Eye (tissue), 1 donor: Measurements from ENCODE around the gene SDR9C7.
"Not testable (repeated sequence)": the region's sequence is repeated elsewhere in the genome, so short reads cannot be mapped to it uniquely, and the experiment has no call there.

ENCODE experiments used
- DNase-seq: peaks from one replicate; pipeline ENCODE4 v3.0.0-alpha.2; 2015

SDR9C7 gene

DNA sequence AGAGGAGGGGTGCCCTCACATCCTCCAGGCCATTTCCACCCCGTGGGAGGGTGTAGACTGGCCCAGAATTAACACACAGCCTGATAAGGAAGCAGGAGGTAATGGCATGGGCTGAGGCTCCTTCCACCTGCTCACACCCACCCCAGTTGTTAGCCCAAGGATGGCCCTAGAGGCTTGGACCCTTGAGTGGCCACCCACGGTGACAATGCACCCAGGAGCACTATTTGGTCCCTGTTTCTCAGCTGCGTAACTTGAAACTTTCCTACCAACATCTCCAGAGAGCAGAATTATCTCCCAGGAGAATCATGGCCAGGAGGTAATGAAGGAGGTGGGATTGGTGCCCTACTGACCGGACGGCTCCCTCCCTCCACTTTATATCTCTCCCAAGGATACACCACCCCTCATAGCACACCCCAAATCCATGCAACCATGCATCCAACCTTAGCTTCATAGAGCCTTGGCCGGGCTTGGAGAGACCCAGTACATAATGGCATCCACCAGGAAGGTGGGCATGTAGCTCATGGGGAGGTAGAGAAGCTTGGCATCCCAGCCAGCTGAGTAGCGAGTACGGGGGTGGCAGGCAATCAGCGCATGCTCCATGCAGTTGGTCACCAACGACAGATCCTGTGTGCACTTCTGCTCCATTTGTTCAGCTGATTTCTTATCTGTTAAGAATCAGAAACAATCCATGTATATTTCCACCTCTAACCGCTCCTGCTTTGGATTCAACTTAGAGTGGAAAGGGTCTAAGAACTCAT lies 17.6 kb upstream of the SDR9C7 start:
- DNase-seq: no peak

DNA sequence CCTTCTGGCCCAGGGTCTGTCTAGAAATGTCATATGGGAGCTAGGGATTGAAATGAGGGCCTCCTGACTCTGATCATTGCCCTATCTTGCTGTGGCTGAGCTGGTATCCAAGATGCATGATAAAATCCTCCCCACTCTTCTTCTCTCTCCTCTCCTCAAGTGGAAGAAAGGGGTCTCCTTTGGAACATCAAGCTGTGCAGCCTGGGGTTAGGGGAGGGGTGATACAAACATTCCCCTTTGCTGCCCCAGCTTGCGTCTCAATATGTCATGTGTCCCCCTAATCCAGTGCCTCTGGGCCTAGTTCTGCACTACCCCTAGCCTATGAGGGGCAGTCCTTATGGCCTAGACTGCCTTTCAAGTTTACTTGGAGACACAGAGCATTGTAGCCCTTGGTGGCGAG lies 14.7 kb upstream of the SDR9C7 start:
- DNase-seq: no peak

DNA sequence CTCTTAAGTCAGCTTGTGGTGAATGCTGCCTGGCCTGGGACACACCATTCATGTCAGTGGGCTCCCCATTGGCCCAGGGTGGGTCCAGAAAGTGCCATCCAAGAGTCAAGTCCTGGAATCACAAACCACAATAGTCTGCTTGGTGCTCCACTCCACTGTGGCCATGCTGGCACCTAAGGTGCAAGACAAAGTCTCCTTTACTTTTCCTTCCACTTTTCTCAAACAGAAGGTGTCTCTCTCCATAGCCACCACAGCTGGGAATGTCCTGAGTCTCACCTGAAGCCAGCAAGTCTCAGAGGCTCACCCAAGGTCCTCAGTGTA lies 14.2 kb upstream of the SDR9C7 start:
- DNase-seq: no peak

DNA sequence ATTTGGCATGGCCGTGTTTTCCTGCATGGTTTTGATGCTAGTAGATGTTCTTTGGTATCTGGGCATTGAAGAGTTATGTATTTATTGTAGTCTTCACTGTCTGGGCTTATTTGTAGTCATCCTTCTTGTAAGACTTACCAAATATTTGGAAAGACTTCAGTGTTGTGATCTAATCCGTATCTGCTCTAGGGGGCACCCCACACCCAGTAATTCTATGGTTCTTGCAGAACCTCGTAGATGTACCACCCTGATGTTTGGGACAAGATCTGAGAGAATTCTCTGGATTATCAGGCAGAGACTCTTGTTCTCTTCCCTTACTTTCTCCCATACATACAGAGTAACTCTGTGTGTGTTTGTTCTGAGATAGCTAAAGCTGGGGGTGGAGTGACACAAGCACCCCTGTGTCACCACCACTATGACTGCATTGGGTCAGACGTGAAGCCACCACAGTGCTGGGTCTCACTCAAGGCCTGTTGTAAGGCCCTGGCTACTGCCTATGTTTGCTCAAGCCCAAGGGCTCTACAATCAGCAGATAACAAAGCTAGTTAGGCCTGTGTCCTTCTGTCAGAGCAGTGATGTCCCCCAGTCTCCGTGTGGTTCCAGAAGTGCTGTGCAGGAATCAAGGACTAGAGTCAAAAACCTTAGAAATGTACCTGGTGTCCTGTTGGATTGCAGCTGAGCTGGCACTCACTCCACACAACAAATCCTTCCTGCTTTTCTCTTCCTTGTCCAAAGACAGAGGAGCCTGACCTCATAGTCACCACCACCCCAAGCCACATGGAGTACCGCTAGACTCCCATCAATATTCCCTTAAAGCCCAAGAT lies 13.6 kb upstream of the SDR9C7 start:
- DNase-seq: no peak

DNA sequence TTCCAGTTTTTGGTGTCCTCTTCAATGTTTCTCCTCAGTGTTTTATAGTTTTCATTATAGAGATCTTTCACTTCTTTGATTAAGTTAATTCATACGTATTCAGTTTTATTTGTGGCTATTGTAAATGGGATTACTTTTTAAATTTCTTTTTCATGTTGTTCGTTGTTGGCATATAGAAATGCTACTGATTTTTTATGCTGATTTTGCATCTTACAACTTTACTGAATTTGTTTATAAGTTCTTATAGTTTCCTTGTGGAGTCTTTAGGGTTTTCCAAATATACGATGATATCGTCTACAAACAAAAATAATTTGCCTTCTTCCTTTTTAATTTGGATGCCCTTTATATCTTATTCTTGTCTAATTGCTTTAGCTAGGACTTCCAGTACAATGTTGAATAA lies 9.7 kb upstream of the SDR9C7 start:
- DNase-seq: no peak

DNA sequence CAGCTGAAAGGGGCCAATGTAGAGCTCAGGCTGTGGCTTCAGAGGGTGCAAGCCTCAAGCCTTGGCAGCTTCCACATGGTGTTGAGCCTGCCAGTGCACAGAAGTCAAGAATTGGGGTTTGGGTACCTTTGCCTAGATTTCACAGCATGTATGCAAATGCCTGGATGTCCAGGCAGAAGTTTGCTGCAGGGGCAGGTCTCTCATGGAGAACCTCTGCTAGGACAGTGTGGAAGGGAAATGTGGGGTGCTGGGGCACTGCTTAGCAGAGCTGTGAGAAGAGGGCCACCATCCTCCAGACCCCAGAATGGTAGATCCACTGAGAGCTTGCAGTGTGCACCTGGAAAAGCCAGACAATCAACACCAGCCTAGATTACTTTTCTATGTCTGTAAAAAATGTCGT lies 9.2 kb upstream of the SDR9C7 start:
- not testable (repeated sequence) for DNase-seq

DNA sequence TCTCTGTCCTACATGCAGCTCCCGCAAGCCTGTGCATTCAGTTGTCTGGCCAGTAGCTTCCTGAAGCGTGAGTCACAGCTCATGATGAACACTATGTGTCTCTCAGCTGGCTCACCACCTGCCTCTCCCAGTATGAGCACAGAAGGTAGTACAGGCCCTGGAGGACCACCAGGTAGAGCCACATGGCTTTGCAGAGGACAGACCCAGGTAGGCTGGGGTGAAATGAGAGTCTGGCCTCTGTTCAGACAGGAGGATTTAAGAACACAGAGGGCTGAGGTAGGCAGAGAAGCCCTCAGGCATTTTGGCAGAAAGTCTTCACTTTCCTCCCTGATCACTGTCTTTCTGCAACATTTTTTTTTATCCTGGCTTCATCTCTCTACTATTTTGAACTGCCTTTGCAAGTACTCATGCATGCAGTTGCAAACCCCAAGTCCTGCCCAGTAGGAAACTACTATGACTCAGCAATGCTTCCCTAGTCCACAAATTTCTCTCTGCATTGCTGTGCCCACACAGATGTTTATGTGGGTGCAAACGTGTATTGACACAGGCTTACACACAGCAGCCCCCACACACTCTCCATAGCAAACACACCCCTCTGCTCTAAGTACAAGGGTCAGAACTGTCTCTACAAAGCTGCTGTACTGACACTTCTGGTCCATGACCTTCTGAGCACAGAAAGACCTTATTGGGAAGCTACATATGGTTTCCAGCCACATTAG lies 7.2 kb upstream of the SDR9C7 start:
- DNase-seq: no peak

DNA sequence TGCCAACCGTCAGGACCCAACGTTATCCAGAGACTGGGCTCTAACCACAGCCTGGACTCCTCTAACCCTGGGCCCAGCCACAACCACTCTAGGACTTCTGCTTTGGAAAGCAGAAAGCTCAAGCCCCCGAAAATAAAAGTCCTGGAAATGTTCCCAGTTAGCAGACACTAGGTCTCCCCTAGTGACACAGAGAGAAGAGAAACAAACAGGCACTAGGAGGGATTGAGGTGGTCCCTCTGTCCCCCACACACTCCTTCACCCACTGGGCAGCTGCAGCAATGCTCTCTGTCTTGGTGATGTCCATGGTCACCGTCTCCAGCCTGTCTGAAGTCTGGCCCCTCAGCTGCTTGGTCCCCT lies 6.7 kb upstream of the SDR9C7 start:
- not testable (repeated sequence) for DNase-seq

DNA sequence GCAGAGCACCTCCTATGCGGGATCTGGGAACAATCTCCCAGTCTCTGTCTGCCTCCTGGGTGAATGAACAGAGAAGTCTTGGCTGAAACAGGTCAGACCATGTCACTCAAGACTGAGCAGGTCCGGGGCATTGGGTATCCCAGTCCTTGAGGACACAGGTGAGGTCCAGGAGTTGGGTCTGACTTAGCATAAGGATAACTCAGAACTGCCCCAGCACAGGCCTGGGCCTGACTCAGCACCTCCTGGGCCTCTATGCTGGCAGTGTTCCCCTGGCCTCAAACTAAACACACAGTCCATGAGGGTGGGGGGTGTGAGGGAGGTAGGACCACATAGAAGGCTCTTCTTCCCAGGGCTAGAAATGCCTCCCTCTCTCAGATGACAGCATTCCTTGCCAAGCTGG lies 1.5 kb upstream of the SDR9C7 start:
- DNase-seq: no peak

DNA sequence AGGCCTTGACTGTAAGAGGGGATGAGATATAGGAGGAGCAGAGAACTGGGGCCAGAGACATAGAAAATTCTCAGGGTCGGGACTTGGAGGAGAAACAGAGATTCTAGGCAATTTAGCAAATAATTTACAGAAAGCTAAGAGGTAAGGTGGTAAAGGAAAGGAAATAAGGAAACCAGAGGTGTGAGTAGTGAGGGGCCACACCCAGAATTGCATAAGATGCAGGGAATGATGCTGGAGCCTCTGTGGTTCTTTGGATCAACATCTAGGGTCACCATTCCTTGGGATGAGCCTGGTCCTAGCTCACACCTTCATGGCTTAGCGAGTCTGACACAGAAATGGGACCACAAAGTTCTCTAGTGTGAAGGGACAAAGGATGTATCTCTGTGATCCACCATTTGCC lies 949 bp upstream of the SDR9C7 start:
- no peak for DNase-seq

DNA sequence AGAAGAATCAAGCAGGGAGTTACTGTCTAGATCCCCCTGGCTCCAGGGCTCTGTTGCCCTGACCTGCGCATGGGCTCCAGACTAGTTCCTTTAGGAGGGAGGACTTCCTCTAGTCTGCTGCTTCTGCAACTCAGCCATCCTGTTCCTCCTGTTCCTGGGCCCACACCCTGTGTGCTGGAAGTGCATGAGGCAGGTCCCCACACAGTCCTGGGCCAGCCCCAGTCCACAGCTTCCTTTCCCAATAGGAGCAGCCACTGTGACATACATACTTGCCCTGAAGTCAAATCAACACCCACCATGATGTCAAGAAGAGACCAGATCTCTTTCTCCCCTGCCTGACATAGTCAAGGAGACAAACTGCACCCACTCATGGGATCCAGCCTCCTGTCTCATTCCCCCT lies 1.3 kb downstream of the SDR9C7 start:
- no peak for DNase-seq

DNA sequence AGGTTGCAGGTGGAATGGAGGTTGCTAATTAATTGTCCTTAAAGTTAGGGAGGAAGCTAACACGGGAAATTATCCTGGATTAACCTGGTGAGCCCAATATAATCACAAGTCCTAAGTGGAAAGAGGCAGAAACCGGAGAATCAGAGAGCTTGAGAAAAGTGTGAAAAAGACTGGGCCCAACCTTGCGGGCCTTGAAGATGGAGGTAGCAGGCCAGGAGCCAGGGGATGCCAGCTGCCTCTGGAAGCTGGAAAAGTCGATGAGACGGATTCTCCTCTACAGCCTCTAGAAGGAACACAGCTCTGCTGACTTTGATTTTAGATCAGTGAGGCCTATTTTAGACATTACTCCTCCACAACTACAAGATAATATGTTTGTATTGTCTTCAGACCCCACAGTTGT lies 2.1 kb downstream of the SDR9C7 start:
- DNase-seq: no peak

DNA sequence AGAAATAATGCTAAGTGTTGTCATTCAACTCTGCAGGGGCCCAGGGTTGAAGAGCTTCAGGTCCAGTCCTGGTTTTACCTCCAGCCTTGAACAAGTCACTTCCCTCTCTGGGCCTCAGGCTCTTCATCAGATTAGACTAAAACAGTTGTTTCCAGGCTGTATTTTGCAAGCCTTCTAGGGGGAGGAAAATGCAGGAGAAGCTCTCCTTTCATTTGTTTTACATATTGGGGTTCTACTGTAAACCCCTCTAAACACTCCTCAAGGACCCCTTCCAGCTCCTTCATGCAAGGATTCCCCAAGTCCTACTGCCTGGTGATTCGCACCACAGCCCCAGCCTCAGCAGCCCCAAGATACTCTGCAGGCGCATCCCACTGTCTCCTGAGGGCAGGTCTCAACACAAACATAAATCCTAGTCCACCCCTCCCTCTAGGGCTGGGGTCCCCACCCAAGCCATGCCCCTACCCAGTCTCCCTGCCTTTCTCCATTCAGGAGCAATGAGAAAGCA lies 2.7 kb downstream of the SDR9C7 start:
- peak; percentile 73 for DNase-seq

DNA sequence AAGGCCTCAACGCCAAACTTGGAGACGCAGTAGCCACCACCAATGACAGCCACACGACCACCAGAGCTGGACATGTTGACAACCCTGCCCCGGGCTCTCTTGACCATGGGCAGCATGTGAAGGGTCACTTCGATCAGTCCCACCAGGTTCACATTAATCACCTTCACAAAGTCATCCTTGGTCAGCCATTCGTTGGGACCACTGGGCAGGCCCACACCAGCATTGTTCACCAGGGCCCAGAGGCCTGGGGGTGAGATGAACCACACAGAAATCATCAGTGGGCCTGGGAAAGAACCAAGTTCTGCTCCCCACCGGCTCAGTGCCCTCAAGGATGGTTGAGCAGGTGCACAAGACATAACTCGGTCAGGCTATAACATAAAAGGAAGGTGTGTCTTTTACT lies 4.0 kb downstream of the SDR9C7 start:
- no peak for DNase-seq

DNA sequence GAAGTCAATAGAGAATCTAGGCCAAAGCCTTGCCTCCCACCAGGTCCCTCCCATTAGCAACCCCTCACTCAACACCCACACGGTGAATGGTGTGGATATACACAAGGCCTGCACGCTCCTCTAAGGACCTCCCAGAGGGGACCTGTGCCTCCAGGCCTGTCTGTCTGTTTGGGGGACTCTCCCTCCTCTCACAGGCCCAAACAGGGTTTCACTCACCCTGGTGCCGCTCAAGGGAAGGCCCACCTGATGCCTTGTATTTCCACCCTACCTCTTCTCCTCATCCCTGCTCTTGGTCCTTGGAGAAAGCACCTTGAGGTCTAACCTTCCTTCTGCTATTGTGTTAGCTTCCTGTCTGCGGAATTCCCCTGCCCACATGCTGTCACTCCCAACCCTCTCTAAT lies 4.4 kb downstream of the SDR9C7 start:
- DNase-seq: no peak

DNA sequence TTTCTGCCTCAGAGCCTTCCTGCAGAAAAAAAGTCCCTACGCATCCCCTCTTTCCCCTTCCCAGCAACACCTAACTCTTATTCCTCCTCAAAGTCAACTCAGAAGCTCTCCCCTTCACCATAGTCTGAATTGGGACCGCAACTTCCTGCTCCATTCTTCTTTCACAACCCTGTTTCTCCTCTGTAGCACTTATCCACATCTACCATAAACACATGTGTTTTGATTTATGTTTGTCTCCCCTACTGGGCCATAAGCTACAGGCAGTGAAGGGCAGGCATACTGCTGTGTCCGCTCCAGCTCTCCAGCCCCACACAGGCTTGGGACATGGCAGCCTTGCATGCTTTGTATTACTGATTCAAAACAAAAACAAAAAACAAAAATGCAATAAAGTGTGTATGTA lies 5.9 kb downstream of the SDR9C7 start:
- no peak for DNase-seq

DNA sequence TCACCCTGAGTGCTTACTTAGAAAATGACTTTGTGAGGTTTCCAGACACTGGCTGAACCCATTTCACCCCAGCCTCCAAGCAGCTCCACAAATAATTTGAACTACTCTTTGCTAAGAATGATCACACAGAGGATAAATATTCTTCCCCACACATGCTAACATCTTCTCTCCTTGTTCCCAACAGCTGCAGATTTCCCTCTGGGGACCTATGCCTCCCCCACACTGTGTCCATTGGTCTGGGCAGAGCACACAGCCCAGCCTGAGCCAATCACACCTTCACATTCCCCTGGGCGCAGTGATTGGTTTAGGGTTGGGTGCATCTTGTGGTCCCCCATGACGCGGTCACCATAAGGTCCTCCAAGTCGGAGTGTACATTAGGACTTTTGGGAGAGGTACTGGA lies 6.9 kb downstream of the SDR9C7 start:
- DNase-seq: no peak

DNA sequence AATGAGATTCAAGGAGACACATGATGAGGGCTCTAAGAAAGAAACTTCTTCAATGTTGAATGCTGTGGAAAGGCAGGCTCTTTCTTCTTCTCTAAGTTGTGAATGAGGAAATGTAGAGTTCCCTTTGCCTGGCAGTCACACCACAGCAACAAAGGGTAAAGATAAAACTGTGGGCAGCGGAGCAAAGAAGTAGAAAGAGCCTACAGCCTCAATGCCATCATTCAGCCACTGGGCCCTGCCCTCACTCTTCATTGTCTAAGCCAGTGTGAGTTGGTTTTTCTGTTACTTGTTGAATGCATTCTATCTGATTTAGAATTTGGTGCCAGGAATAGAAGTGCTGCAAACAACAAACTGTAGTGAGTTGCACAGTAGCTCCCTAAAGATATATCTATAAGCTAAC lies 12.2 kb downstream of the SDR9C7 start:
- no peak for DNase-seq

DNA sequence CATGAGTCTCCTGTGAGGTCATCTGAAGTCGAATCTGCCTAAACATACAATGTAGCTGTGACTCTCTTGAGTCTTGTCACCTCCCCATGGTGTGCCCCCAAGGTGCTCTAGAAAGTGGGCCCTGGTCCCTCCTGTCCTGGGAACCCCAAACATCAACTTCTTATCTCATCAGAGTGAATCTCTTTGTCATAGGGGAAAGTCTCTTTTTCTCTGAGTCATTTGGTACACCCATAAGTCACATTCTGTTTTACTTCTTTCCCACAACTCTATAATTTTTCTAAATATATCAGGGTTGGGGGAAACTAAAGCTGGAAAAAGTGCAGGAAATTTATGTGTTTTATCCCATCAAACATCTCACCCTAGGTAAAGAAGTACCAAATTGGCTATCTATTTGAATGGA lies 12.9 kb downstream of the SDR9C7 start:
- no peak for DNase-seq

DNA sequence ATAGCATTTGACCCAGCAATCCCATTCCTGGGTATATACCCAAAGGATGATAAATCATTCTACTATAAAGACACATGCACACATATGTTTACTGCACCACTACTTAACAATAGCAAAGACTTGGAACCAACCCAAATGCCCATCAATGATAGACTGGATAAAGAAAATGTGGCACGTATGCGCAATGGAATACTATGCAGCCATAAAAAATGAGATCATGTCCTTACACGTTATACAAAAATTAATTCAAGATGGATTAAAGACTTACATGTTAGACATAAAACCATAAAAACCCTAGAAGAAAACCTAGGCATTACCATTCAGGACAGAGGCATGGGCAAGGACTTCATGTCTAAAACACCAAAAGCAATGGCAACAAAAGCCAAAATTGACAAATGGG lies 16.1 kb downstream of the SDR9C7 start:
- not testable (repeated sequence) for DNase-seq

DNA sequence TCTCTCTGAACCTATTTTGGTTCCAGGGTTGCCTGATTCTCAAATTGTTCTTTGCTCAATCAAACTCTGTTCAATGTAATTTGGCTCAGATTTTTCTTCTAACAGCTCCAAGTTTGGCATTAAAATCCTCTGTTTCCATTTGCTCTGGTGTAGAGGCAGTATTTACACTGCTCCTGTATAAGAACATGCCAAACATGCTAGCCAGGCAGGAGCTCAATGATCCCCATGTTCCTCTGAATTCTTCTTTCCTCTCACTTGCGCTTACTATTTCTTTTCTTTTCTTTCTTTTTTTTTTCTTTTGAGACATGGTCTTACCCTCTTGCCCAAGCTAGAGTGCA lies 17.2 kb downstream of the SDR9C7 start:
- DNase-seq: no peak

DNA sequence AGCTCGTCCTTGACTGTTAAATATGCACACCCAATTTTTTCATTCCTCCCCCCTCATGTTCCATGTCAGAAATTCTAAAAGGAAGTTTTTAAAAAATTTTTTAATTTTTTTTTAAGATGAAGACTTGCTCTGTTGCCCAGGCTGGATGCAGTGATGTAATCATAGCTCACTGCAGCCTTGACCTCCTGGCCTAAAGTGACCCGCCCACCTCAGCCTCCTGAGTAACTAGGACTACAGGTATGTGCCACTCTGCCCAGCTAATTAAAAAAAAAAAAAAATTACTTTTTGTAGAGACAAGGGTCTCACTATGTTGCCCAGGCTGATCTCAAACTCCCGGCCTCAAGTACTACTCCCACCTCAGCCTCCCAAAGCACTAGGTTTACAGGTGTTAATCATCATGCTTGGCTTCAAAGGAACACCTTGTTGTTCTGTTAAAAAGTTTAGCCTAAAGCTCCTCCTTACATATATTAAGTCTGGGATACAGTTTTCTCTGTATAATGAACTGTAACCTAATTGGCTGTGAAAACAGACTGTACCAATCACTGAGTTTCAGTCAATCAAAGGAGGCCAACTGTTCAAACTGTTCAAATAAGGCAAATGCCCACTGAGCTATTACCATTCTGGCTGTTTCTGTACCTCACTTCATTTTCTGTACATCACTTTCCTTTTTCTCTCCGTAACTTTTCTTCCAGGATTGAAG lies 17.8 kb downstream of the SDR9C7 start:
- no peak for DNase-seq

DNA sequence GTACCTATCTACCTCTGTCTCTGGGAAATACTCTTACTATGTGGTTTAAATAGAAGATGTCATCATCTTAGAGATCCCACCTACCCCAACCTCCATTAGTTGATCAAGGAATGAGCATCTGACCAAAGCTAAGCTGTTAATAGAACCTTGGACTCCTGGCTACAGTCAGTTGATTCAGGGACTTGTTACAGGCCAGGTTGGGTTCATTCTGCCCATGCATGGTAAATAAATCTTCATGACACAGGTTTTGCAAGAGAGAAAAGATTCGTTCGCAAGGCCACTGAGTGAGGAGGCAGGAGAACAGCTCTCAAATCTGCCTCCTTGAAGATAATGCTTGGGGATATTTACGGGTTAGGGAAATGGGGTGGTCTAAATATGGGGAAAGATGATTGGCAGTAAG lies 19.5 kb downstream of the SDR9C7 start:
- no peak for DNase-seq
